Tibial nerve (tissue), 4 donors: ENCODE data around the gene ST8SIA1. TPM values are rescaled to one million over a fixed set of nuclear protein-coding genes. Genes with fewer than 3 reads are reported as not detected.

Experiments
- DNase-seq, 2 donors: peaks; one replicate each; pipeline ENCODE4 v3.0.0-alpha.2; 2019; ENCODE audit warnings: low spot score in 2 of 2
- H3K27ac ChIP-seq, 4 donors: fragments of 200-600 bp; sonication (generic) in 3 of 4; one replicate each; pipeline ENCODE4 v1.5.1; 2017 to 2019; ENCODE audit warnings: mild to moderate bottlenecking in 1 of 4
- H3K27me3 ChIP-seq, 2 donors: fragments of 200-600 bp; sonication (generic) in 1 of 2; one replicate each; pipeline versions ENCODE4 v1.5.1 to v1.6.0; 2017 to 2019
- H3K36me3 ChIP-seq, 3 donors: fragments of 200-600 bp; sonication (generic); one replicate each; pipeline ENCODE4 v1.5.1; 2018 to 2019
- H3K4me1 ChIP-seq, 4 donors: fragments of 200-600 bp; sonication (generic) in 3 of 4; one replicate each; pipeline ENCODE4 v1.5.1; 2017 to 2019
- H3K4me3 ChIP-seq, 4 donors: fragments of 200-600 bp; sonication (generic) in 3 of 4; one replicate each; pipeline ENCODE4 v1.5.1; 2017 to 2019; ENCODE audit warnings: mild to moderate bottlenecking in 1 of 4, moderate library complexity in 1 of 4
- H3K9me3 ChIP-seq, 4 donors: fragments of 200-600 bp; sonication (generic) in 3 of 4; one replicate each; pipeline ENCODE4 v1.5.1; 2017 to 2019
- CTCF ChIP-seq, 5 experiments: fragments of 200-600 bp in 3 of 5; fragments of 450-650 bp in 2 of 5; sonication (generic) in 3 of 5; IDR thresholded peaks; one replicate each; pipeline ENCODE4 v1.5.1; 2016 to 2019; ENCODE audit warnings: antibody characterized with exemption in 5 of 5, mild to moderate bottlenecking in 3 of 5, moderate library complexity in 2 of 5
- EP300 ChIP-seq, 2 donors: sonication (generic); formaldehyde crosslinking; IDR thresholded peaks; one replicate each; pipeline ENCODE4 v1.6.1; 2017; ENCODE audit warnings: antibody characterized with exemption in 2 of 2, mild to moderate bottlenecking in 1 of 2
- POLR2A ChIP-seq, 2 donors: fragments of 450-650 bp; IDR thresholded peaks; one replicate each; pipeline ENCODE4 v1.6.1; 2017; ENCODE audit warnings: antibody characterized with exemption in 2 of 2, mild to moderate bottlenecking in 2 of 2, moderate library complexity in 2 of 2
- WGBS, 2 donors: methylation state at CpG; one replicate each; pipeline ENCODE4 v1.1.5; 2018; 5-methylcytosine and 5-hydroxymethylcytosine counted together
- total RNA-seq, 4 donors: library from RNA; depleted of rRNA; stranded (reverse); fragments of >200 nt; gene quantifications; one replicate each; pipeline ENCODE4 v1.1.0, GENCODE V29; 2016

Gene ST8SIA1
- total RNA-seq, 4 donors from 2014 or later = 0.63 to 5.1 (median 2.0) TPM

GRCh38 chr12:22321018-22321605 lies 13.4 kb downstream of the ST8SIA1 start:
- TF ChIP-seq EP300 (IDR thresholded peaks at IDR 0.05) = no peak
- no peak for TF ChIP-seq CTCF (IDR thresholded peaks at IDR 0.05)
- TF ChIP-seq POLR2A (IDR thresholded peaks at IDR 0.05) = no peak
- H3K4me1 ChIP-seq = no peaks in the 10 kb centered on the region
- H3K4me3 ChIP-seq = no peak overlapping the region
- no peak overlapping the region for H3K27ac ChIP-seq
- whole genome bisulfite sequencing, 2 donors = 86% methylated on average over 11 of the region's 11 CpGs
- no peaks in the 10 kb centered on the region for H3K9me3 ChIP-seq
- no peaks in the 10 kb centered on the region for H3K27me3 ChIP-seq
- DNase-seq = no peak
- H3K36me3 ChIP-seq = no peaks in the 10 kb centered on the region

DNA sequence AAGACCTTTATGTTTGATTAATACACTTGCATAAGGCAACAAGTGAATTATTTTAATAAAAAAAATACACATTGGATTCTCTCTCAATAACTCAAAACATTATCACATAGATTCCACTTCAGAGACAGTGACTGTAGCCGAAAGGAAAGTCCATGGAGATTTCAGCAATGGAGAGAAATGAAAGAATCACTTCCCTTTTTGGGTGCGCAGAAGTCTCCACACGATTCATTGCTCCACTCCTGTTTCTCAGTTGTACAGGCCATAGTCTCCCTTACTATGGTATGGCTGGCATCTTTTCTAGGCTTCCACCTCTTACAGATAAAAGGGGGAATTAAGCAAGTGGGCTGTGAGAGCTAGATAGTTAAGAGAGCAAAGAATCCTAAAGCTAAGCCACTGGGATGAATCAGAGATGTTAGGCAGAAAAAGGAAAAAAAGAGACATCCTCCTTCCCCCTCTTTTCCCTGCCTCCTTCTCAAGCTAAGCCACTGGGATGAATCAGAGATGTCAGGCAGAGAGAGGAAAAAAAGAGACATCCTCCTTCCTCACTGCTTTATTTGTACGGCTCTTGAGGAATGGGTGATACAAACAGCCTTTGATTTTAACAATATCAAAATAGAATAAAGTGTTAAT lies 16.3 kb downstream of the ST8SIA1 start:
- TF ChIP-seq POLR2A (IDR thresholded peaks at IDR 0.05) (no peak), EP300 (IDR thresholded peaks at IDR 0.05) (no peak), CTCF (IDR thresholded peaks at IDR 0.05) (no peak)
- H3K4me1 ChIP-seq = no peaks in the 10 kb centered on the region
- no peak for DNase-seq
- H3K9me3 ChIP-seq = no peaks in the 10 kb centered on the region
- WGBS, 2 donors = 75 to 80% methylated on average over 4 of the region's 4 CpGs
- no peaks in the 10 kb centered on the region for H3K36me3 ChIP-seq
- no peak overlapping the region for H3K27ac ChIP-seq
- no peaks in the 10 kb centered on the region for H3K27me3 ChIP-seq
- H3K4me3 ChIP-seq = no peak overlapping the region

- no peaks in the 10 kb centered on the region for H3K27me3 ChIP-seq
- TF ChIP-seq EP300 (IDR thresholded peaks at IDR 0.05) (no peak), CTCF (IDR thresholded peaks at IDR 0.05) (no peak), POLR2A (IDR thresholded peaks at IDR 0.05) (no peak)
- peaks cover 0 to 14% (median 0%) of the 10 kb centered on the region in 4 donors for H3K4me1 ChIP-seq
- no peaks in the 10 kb centered on the region for H3K36me3 ChIP-seq
- WGBS, 2 donors = 70 to 71% methylated on average over 2 of the region's 2 CpGs
- DNase-seq = no peak
- H3K27ac ChIP-seq = no peak overlapping the region
- H3K9me3 ChIP-seq = no peaks in the 10 kb centered on the region
- H3K4me3 ChIP-seq = no peak overlapping the region
Observed at GRCh38 chr12:22313963-22314330, 20.6 kb downstream of the ST8SIA1 start.

GRCh38 chr12:22313286-22313962 lies 21.1 kb downstream of the ST8SIA1 start:
- DNase-seq = no peak
- 87 to 90% methylated on average over 4 of the region's 4 CpGs for WGBS, 2 donors
- H3K4me1 ChIP-seq = peaks cover 0 to 14% (median 0%) of the 10 kb centered on the region in 4 donors

DNA sequence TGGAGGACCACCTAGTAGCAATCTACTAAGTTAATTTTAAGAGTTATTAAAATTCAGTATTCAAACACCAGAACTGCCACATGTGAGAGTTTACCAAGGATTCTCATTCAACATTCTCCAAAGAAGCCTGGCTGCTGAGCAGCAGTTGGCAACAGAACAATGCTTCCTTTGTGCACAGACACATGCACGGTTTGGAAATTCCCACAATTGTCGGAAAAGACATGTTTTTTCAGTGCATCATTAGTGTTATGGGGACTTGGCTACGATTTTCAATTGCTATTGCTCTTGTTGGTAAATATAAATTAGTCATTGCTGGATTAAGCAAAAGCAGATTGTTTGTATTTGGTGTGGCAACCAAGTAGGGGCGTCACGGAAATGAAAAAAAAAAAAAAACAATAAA lies 22.2 kb downstream of the ST8SIA1 start:
- Histone ChIP-seq H3K4me1 (peaks cover 0 to 14% (median 0%) of the 10 kb centered on the region in 4 donors), H3K27ac (no peak overlapping the region), H3K27me3 (no peaks in the 10 kb centered on the region), H3K36me3 (no peaks in the 10 kb centered on the region), H3K4me3 (no peak overlapping the region), H3K9me3 (no peaks in the 10 kb centered on the region)
- TF ChIP-seq CTCF (IDR thresholded peaks at IDR 0.05) (no peak), POLR2A (IDR thresholded peaks at IDR 0.05) (no peak), EP300 (IDR thresholded peaks at IDR 0.05) (peak in 1 of 2 donors; percentile 74)
- peak; percentile 19 to 38 for DNase-seq
- WGBS, 2 donors = 15 to 16% methylated on average over 5 of the region's 5 CpGs

More at GRCh38 chr12:22313286-22313962, 21.1 kb downstream of the ST8SIA1 start:
- Histone ChIP-seq H3K36me3 (no peaks in the 10 kb centered on the region), H3K27ac (no peak overlapping the region), H3K27me3 (no peaks in the 10 kb centered on the region), H3K4me3 (no peak overlapping the region), H3K9me3 (no peaks in the 10 kb centered on the region)
- TF ChIP-seq EP300 (IDR thresholded peaks at IDR 0.05) = no peak
